ENCODE results near the gene CHAC1.

DNA sequence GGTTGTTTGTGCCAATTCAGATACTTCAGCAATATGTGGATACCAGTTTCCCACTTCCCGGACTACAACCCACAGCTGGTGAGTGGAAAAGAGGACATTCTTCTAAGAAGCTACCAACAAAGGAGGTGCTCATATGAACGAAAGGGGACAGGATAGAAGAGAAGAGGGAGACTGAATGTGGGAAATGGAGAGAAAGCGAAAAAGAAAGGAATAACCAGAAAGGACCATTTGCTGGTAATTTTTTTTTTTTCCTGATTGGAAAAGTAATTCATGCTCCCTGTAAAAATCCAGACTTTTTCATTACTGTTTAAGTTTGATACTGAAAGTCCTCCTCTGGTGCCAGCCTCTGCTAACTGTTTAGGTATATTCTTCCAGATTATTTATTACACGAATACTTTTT, 1.5 kb upstream of the CHAC1 start:
- no peak for TF ChIP-seq POLR2A (IDR thresholded peaks at IDR 0.05)
- TF ChIP-seq, protein P1, sequence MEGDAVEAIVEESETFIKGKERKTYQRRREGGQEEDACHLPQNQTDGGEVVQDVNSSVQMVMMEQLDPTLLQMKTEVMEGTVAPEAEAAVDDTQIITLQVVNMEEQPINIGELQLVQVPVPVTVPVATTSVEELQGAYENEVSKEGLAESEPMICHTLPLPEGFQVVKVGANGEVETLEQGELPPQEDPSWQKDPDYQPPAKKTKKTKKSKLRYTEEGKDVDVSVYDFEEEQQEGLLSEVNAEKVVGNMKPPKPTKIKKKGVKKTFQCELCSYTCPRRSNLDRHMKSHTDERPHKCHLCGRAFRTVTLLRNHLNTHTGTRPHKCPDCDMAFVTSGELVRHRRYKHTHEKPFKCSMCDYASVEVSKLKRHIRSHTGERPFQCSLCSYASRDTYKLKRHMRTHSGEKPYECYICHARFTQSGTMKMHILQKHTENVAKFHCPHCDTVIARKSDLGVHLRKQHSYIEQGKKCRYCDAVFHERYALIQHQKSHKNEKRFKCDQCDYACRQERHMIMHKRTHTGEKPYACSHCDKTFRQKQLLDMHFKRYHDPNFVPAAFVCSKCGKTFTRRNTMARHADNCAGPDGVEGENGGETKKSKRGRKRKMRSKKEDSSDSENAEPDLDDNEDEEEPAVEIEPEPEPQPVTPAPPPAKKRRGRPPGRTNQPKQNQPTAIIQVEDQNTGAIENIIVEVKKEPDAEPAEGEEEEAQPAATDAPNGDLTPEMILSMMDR (IDR thresholded peaks at IDR 0.05), result no peak
